Ishikawa (cell line): Measurements from ENCODE around the gene FLVCR2.

Experiments
- CEBPB ChIP-seq: IDR thresholded peaks from 2 replicates; pipeline ENCODE4 v1.6.1; 2012
- CREB1 ChIP-seq: IDR thresholded peaks from 2 replicates; pipeline ENCODE4 v1.6.1; 2012; ENCODE audit warnings: low read depth
- EGR1 ChIP-seq: IDR thresholded peaks from 2 replicates; pipeline ENCODE4 v1.6.1; 2012
- EP300 ChIP-seq: IDR thresholded peaks from 2 replicates; pipeline ENCODE4 v1.6.1; 2012; ENCODE audit warnings: borderline replicate concordance
- FOXM1 ChIP-seq: IDR thresholded peaks from 2 replicates; pipeline ENCODE4 v1.6.1; 2012; ENCODE audit warnings: low read depth, borderline replicate concordance
- MAX ChIP-seq: IDR thresholded peaks from 2 replicates; pipeline ENCODE4 v1.6.1; 2012
- NFIC ChIP-seq: IDR thresholded peaks from 2 replicates; pipeline ENCODE4 v1.6.1; 2012
- RAD21 ChIP-seq: IDR thresholded peaks from 2 replicates; pipeline ENCODE4 v1.6.1; 2012; ENCODE audit warnings: low read depth
- REST ChIP-seq: IDR thresholded peaks from 2 replicates; pipeline ENCODE4 v1.6.1; 2012; ENCODE audit warnings: low read depth, mild to moderate bottlenecking
- TAF1 ChIP-seq: IDR thresholded peaks from 2 replicates; pipeline ENCODE4 v1.6.1; 2012; ENCODE audit warnings: low read depth, mild to moderate bottlenecking
- TCF12 ChIP-seq: IDR thresholded peaks from 2 replicates; pipeline ENCODE4 v1.6.1; 2012; ENCODE audit warnings: low read depth
- TEAD4 ChIP-seq: IDR thresholded peaks from 2 replicates; pipeline ENCODE4 v1.6.1; 2012
- USF1 ChIP-seq: IDR thresholded peaks from 2 replicates; pipeline ENCODE4 v1.6.1; 2012
- YY1 ChIP-seq: IDR thresholded peaks from 2 replicates; pipeline ENCODE4 v1.6.1; 2012; ENCODE audit warnings: low read depth
- ZBTB7A ChIP-seq: IDR thresholded peaks from 2 replicates; pipeline ENCODE4 v1.6.1; 2012; ENCODE audit warnings: low read depth

The FLVCR2 gene

DNA sequence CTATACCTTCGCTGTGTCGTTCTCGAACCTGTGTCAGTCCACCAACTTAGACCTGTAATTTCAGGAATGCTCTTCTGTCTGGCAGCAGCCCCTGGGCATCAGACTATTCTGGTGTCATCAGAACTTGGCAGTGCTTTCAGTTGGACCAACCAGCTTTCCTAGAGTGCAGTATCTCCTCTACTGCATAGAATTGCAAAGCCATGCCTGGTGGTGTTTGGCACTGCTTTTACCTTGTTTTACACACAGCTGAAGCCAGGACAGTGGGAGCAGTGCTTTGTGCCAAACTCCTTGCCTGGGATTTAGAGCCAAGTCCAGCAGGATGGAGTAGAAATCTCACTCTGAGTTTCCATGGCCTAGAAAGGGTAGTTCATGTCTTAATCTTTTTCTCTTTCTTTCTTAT, 1.5 kb downstream of the FLVCR2 start:
- TF ChIP-seq CREB1, result no peak
- TF ChIP-seq EGR1, result no peak
- TF ChIP-seq CEBPB, result no peak
- TF ChIP-seq TCF12, result no peak

DNA sequence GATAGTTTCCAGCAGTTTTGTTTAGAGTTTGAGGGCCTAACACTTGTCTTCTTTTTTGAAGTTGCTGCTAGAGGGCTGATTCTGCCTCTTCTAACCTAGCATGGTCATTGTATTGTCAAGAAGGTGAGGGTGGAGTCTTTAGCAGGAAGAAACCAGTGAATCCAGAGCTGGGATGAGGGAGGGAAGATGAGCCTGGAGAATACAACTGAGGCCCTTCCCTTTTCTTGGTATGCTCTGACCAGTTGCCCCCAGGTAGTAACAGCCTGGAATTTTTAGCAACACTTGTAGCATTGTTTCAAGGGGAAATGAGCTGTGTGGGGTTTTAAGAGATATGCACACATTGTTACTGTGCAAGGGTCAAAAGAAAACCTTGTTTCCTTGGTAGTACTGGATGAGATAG, 9.0 kb downstream of the FLVCR2 start:
- TF ChIP-seq YY1 (no peak), NFIC (no peak), CREB1 (no peak), TEAD4 (no peak), USF1 (no peak), ZBTB7A (no peak), MAX (no peak), TCF12 (no peak), RAD21 (no peak), CEBPB (no peak), REST (no peak), TAF1 (no peak), EP300 (no peak), EGR1 (no peak)

- TF ChIP-seq EP300, result no peak
- no peak for TF ChIP-seq TAF1
- TF ChIP-seq TEAD4, result no peak
- no peak for TF ChIP-seq EGR1
- TF ChIP-seq FOXM1, result no peak
- no peak for TF ChIP-seq NFIC
- no peak for TF ChIP-seq USF1
- no peak for TF ChIP-seq REST
- TF ChIP-seq ZBTB7A, result no peak
- TF ChIP-seq YY1, result no peak
- no peak for TF ChIP-seq MAX
- TF ChIP-seq RAD21, result no peak
- TF ChIP-seq CREB1, result no peak
- no peak for TF ChIP-seq TCF12
- no peak for TF ChIP-seq CEBPB
Measured at GRCh38 chr14:75589931-75590330, 11.5 kb downstream of the FLVCR2 start.

DNA sequence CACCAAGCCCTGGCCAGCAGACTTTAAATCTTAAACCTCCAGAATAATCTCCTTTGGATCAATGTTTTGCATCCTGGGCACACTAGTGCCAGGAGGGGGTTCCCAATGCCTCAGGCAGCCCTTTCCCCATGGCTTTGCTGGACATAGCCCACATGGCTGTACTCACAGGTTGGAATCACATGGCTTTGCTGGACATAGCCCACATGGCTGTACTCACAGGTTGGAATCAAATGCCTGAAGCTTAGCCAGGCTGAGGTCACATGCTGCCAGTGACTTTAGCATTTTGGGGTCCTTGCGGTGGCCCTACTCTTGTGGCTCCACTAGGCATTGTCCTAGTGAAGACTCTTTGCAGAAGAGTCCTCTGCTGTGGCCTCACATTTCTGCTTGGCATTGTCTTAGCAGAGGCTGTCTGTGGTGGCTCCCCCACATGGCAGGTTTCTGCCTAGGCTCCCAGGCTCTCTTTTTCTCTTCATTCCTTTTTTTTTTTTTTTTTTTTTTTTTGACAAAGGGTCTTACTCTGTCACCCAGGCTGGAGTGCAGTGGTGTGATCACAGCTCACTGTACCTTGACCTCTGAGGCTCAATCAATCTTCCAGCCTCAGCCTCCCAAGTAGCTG, 13.0 kb downstream of the FLVCR2 start:
- TF ChIP-seq TCF12, result no peak
- no peak for TF ChIP-seq EGR1

GRCh38 chr14:75591987-75592575, 13.7 kb downstream of the FLVCR2 start:
- TF ChIP-seq YY1, result no peak
- no peak for TF ChIP-seq MAX
- TF ChIP-seq TCF12, result no peak
- no peak for TF ChIP-seq TAF1
- TF ChIP-seq EP300, result no peak
- TF ChIP-seq NFIC, result no peak
- TF ChIP-seq CREB1, result no peak
- TF ChIP-seq CEBPB, result no peak
- TF ChIP-seq REST, result no peak
- TF ChIP-seq ZBTB7A, result no peak
- no peak for TF ChIP-seq EGR1
- no peak for TF ChIP-seq TEAD4
- TF ChIP-seq RAD21, result no peak
